Spleen (tissue), 7 donors: Measurements from ENCODE around the gene KIF25.

Experiments
- POLR2A ChIP-seq, 3 donors: fragments of 450-650 bp; IDR thresholded peaks; one replicate each; pipeline ENCODE4 v1.5.1; 2017; ENCODE audit warnings: antibody characterized with exemption in 3 of 3, mild to moderate bottlenecking in 1 of 3
- POLR2AphosphoS5 ChIP-seq, 3 donors: sonication (generic); formaldehyde crosslinking; IDR thresholded peaks; one replicate each; pipeline ENCODE4 v1.5.1; 2017; ENCODE audit warnings: antibody characterized with exemption in 3 of 3
- TF ChIP-seq, protein P1 (sequence below), 11 experiments: fragments of 200-600 bp in 7 of 11; fragments of 450-650 bp in 4 of 11; sonication (generic) in 4 of 11; IDR thresholded peaks in 8 of 11; conservative IDR thresholded peaks in 3 of 11; 1 replicate in 7 of 11; 2 replicates in 4 of 11; pipeline versions ENCODE4 v1.4.0 to v1.8.0; 2016 to 2021; ENCODE audit warnings: antibody characterized with exemption in 11 of 11, inconsistent platforms in 4 of 11, mild to moderate bottlenecking in 1 of 11
- donor health status: DM: no; HTN: no; CAD: no; lungs with moderate emphysema.
- donor health status: DM: no; HTN: no; CAD: no.
- donor health status: DM: no; HTN: no; CAD: no.

DNA sequence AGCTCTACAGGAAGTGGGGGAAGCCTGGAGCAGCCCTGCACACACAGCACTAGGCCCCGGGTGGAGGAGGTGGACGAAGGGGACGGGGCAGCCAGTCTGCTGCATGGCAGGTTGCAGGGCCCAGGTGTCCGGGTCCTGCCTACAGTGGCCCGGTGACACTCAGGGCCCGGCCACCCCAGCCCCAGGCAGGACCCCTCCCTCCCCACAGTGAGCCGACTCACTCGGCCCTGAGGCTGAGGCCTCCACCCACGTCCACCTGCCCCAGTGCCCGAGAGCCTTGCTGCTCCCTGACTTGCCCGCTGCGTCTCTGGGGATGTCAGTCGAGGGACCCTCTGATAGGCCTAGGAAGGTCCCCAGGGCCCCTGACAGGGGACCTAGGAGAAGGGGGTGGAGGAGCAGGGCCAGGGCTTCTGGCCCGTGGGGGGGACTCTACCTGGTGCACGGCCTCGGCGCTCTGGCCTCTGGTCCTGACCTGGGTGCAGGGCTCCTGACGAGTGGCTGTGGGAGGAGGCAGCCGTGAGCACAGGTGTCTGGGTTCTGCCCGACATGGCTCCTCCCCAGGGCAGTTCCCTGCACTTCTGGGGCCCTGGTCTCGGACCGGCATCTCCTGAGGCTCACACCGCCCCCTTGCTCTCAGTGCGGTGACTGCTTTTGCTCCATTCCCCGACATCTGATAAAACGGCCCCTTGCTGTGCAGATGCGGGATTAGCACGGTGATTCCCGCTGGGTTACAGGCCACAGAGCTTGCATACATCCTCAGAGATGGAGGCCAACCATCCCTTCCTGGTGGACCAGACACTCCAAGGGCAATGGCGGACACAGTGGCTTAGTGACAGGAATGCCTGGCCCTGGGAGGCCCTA is 61.5 kb downstream of the KIF25 start:
- TF ChIP-seq, protein P1, sequence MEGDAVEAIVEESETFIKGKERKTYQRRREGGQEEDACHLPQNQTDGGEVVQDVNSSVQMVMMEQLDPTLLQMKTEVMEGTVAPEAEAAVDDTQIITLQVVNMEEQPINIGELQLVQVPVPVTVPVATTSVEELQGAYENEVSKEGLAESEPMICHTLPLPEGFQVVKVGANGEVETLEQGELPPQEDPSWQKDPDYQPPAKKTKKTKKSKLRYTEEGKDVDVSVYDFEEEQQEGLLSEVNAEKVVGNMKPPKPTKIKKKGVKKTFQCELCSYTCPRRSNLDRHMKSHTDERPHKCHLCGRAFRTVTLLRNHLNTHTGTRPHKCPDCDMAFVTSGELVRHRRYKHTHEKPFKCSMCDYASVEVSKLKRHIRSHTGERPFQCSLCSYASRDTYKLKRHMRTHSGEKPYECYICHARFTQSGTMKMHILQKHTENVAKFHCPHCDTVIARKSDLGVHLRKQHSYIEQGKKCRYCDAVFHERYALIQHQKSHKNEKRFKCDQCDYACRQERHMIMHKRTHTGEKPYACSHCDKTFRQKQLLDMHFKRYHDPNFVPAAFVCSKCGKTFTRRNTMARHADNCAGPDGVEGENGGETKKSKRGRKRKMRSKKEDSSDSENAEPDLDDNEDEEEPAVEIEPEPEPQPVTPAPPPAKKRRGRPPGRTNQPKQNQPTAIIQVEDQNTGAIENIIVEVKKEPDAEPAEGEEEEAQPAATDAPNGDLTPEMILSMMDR (IDR thresholded peaks at IDR 0.05 in 8 of 11, conservative IDR thresholded peaks at IDR 0.05 in 3 of 11) = no peak
- TF ChIP-seq POLR2A (IDR thresholded peaks at IDR 0.05) (no peak), POLR2AphosphoS5 (IDR thresholded peaks at IDR 0.05) (no peak)
